Measurements from ENCODE around the gene GALNT1.

The GALNT1 gene

DNA sequence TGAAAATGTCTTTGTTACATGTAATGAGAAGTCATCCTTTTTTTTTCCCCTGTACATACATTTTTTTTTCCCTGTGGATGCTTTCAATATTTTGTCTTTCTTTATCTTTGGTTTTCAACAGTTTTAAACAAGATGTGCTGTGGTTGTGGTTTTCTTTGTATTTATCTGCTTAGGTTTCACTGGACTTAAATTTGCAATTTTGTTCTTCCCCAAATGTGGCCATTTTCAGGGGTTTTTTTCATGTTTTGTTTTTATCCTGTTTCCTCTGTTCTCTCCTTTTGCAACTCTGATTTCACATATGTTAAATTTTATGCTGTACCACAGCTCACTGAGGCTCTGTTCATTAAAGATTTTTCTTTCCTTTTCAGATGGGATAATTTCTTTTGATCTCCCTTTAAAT is 41.7 kb downstream of the GALNT1 start:
- no peak for DNase-seq (ENCODE audit: extremely low read depth, low read depth)
- TF ChIP-seq, protein P1, sequence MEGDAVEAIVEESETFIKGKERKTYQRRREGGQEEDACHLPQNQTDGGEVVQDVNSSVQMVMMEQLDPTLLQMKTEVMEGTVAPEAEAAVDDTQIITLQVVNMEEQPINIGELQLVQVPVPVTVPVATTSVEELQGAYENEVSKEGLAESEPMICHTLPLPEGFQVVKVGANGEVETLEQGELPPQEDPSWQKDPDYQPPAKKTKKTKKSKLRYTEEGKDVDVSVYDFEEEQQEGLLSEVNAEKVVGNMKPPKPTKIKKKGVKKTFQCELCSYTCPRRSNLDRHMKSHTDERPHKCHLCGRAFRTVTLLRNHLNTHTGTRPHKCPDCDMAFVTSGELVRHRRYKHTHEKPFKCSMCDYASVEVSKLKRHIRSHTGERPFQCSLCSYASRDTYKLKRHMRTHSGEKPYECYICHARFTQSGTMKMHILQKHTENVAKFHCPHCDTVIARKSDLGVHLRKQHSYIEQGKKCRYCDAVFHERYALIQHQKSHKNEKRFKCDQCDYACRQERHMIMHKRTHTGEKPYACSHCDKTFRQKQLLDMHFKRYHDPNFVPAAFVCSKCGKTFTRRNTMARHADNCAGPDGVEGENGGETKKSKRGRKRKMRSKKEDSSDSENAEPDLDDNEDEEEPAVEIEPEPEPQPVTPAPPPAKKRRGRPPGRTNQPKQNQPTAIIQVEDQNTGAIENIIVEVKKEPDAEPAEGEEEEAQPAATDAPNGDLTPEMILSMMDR (IDR thresholded peaks at IDR 0.05; ENCODE audit: low read depth, low read length, missing control alignments) = no peak
- no peak overlapping the region for H3K4me3 ChIP-seq (replicated peaks; ENCODE audit: low read depth, low read length)

DNA sequence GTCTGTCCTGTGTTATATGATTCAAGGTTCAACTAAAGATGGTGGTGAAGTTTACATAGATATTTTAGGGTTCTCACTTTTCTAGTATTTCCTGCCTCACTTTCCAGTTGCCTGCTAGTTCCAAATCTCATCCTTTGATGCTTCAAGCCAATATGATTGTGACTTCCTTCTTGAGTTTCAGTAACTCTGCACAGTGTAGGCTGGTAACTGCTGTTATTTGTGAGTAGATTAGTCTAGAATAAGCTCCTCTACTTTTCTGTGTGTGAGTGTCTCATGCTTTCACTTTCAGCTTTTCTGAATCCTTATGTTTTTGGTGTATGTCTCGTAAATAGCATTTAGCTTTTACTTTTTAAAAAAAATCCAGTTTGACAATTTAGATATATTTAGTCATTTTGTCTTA is 42.6 kb downstream of the GALNT1 start:
- DNase-seq (ENCODE audit: extremely low read depth, low read depth) = no peak
- no peak overlapping the region for H3K4me3 ChIP-seq (replicated peaks; ENCODE audit: low read depth, low read length)
- TF ChIP-seq, protein P1 (IDR thresholded peaks at IDR 0.05; ENCODE audit: low read depth, low read length, missing control alignments) = no peak

DNA sequence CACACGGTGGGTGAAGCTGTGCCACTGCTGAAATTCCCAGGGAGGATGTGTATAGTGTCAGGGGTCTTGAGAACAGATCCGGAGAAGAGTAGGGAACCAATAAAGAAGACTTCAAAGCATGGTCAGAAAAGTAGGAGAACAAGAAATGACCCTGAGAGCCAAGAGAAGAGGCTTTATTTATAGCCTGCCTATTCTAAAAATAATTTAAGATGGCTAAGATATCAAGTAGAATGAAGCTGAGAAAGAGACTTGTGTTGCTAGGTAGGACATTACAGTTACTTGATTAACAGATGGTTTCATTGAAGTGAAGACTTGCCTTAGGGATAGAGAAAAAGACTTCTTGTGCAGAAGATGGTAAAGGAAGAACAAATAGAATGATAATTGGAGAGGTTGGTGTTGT is 43.7 kb downstream of the GALNT1 start:
- DNase-seq (ENCODE audit: extremely low read depth, low read depth) = no peak
- H3K4me3 ChIP-seq (replicated peaks; ENCODE audit: low read depth, low read length) = no peak overlapping the region
- TF ChIP-seq, protein P1 (IDR thresholded peaks at IDR 0.05; ENCODE audit: low read depth, low read length, missing control alignments) = no peak

DNA sequence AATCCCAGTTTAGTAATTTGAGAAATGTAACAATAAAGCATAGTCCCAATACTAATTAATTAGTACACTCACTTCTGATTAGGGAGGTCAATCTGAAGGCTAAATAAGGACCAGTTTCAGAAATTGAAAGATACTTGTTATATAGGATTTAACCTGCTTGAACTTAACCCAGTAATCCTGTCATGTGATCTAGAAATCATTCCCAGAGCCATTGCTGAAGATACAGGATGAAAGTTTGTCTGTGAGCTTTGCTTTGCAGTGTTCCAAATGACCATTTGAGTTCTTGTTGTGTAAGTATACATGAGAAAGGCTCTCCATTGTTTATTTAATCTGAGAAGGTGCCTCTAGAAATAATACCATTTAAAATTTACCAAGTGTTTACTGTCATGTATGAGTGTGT is 52.2 kb downstream of the GALNT1 start:
- no peak overlapping the region for H3K4me3 ChIP-seq (replicated peaks; ENCODE audit: low read depth, low read length)
- no peak for DNase-seq (ENCODE audit: extremely low read depth, low read depth)
- TF ChIP-seq, protein P1 (IDR thresholded peaks at IDR 0.05; ENCODE audit: low read depth, low read length, missing control alignments) = no peak

DNA sequence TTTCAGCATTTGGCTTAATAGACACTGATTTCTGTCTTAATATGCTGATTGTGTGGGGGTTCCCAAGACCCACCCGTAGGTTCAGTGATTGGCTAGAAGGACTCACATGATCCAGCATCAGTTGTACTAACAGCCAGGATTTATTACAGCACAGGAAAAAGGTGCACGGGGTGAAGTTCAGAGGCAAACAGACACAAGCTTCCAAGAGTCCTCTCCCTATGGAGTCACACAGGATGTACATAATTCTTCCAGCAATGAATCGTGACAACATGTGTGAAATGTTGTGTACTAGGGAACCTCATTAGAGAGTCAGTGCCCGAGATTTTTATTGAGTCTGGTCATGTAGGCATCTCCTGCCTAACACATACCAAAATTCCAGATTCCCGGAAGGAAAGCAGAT is 52.8 kb downstream of the GALNT1 start:
- TF ChIP-seq, protein P1 (IDR thresholded peaks at IDR 0.05; ENCODE audit: low read depth, low read length, missing control alignments) = no peak
- peak; percentile 57 for DNase-seq (ENCODE audit: extremely low read depth, low read depth)
- no peak overlapping the region for H3K4me3 ChIP-seq (replicated peaks; ENCODE audit: low read depth, low read length)

DNA sequence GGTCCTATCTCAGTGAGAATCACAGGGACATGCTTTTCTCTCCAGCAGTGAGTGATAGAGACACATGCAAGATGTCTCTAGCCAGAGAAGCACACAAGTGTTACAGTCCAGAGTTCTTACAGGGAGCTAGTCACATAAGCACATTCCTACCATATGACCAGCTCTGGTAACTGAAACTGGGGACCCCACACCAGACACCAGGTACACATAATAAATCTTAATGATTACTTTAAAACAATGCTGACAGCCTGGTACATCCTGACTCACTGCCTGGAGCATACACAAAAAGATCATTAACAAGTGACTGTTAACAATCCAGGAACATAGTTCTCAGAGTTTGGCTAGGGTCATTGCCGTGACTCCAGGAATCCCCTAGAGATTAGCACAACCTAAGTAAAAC is 53.6 kb downstream of the GALNT1 start:
- TF ChIP-seq, protein P1 (IDR thresholded peaks at IDR 0.05; ENCODE audit: low read depth, low read length, missing control alignments) = no peak
- peak; percentile 67 for DNase-seq (ENCODE audit: extremely low read depth, low read depth)
- H3K4me3 ChIP-seq (replicated peaks; ENCODE audit: low read depth, low read length) = no peak overlapping the region

DNA sequence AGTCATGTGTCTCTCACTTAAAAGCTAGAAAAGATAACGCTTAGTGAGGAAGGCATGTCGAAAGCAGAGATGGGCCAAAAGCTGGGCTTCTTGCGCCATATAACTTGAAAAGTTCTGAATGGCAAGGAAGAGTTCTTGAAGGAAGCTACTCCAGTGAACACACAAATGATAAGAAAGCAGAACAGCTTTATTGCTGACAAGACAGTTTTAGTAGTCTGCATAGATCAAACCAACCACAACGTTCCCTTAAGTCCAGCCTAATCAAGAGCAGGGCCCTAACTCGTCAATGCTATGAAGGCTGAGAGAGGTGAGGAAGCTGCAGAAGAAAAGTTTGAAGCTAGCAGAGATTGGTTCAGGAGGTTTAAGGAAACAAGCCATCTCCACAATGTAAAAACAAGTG is 55.7 kb downstream of the GALNT1 start:
- no peak overlapping the region for H3K4me3 ChIP-seq (replicated peaks; ENCODE audit: low read depth, low read length)
- no peak for DNase-seq (ENCODE audit: extremely low read depth, low read depth)
- TF ChIP-seq, protein P1 (IDR thresholded peaks at IDR 0.05; ENCODE audit: low read depth, low read length, missing control alignments) = no peak

All from HFF-Myc (cell line).